Measurements from ENCODE around the gene CSRNP2. TPM values are rescaled to one million over a fixed set of nuclear protein-coding genes. Genes with fewer than 3 reads are reported as not detected.
"Not testable (repeated sequence)": the region's sequence is repeated elsewhere in the genome, so short reads cannot be mapped to it uniquely, and the experiment has no call there.

CSRNP2 gene
- total and polyA plus RNA-seq, 2 donors (not counting 1 experiment from before 2014, with no cell fraction given): 19.8 to 21.4 TPM

GRCh38 chr12:51019927-51020326, 63.5 kb downstream of the CSRNP2 start:
- Histone ChIP-seq H3K9me3 (ENCODE audit: control insufficient read depth, insufficient read depth, low read depth, low read length) (no peaks in the 10 kb centered on the region), H3K4me2 (ENCODE audit: extremely low read depth, insufficient read depth, low read length) (no peak overlapping the region), H3K4me3 (replicated peaks in 1 of 4; ENCODE audit: control extremely low read depth in 1 of 4, insufficient read depth in 1 of 4, low read depth in 3 of 4, low read length in 4 of 4) (no peak overlapping the region), H2AFZ (ENCODE audit: low read length) (no peak overlapping the region), H4K20me1 (ENCODE audit: control insufficient read depth, extremely low read depth, insufficient read depth, low read length) (no peaks in the 10 kb centered on the region), H3K27ac (ENCODE audit: insufficient read depth, low read length) (no peak overlapping the region), H3K79me2 (ENCODE audit: control insufficient read depth, insufficient read depth, low read length) (peaks cover 43% of the 10 kb centered on the region), H3K27me3 (ENCODE audit: control insufficient read depth, insufficient read depth, low read length) (no peaks in the 10 kb centered on the region), H3K4me1 (ENCODE audit: control insufficient read depth, extremely low read depth, insufficient read depth, low read length) (no peaks in the 10 kb centered on the region), H3K36me3 (ENCODE audit: control insufficient read depth, insufficient read depth, low read length) (no peaks in the 10 kb centered on the region), H3K9ac (ENCODE audit: insufficient read depth, low read length) (no peak overlapping the region)
- TF ChIP-seq EZH2 (IDR thresholded peaks at IDR 0.05; ENCODE audit: low read length, missing control alignments): no peak
- TF ChIP-seq CTCF (conservative IDR thresholded peaks at IDR 0.05 in 1 of 2, IDR thresholded peaks at IDR 0.05 in 1 of 2; ENCODE audit: low read depth in 1 of 2, low read length in 2 of 2): no peak
- DNase-seq (ENCODE audit: low read depth in 2 of 2): no peak

- Histone ChIP-seq H4K20me1 (ENCODE audit: control insufficient read depth, extremely low read depth, insufficient read depth, low read length) (no peaks in the 10 kb centered on the region), H3K27me3 (ENCODE audit: control insufficient read depth, insufficient read depth, low read length) (no peaks in the 10 kb centered on the region), H3K4me3 (replicated peaks in 1 of 4; ENCODE audit: control extremely low read depth in 1 of 4, insufficient read depth in 1 of 4, low read depth in 3 of 4, low read length in 4 of 4) (no peak overlapping the region), H3K79me2 (ENCODE audit: control insufficient read depth, insufficient read depth, low read length) (peaks cover 41% of the 10 kb centered on the region), H3K36me3 (ENCODE audit: control insufficient read depth, insufficient read depth, low read length) (no peaks in the 10 kb centered on the region), H3K9me3 (ENCODE audit: control insufficient read depth, insufficient read depth, low read depth, low read length) (no peaks in the 10 kb centered on the region), H2AFZ (ENCODE audit: low read length) (no peak overlapping the region), H3K4me1 (ENCODE audit: control insufficient read depth, extremely low read depth, insufficient read depth, low read length) (no peaks in the 10 kb centered on the region), H3K9ac (ENCODE audit: insufficient read depth, low read length) (no peak overlapping the region), H3K27ac (ENCODE audit: insufficient read depth, low read length) (no peak overlapping the region), H3K4me2 (ENCODE audit: extremely low read depth, insufficient read depth, low read length) (no peak overlapping the region)
- TF ChIP-seq CTCF (conservative IDR thresholded peaks at IDR 0.05 in 1 of 2, IDR thresholded peaks at IDR 0.05 in 1 of 2; ENCODE audit: low read depth in 1 of 2, low read length in 2 of 2): no peak
- TF ChIP-seq EZH2 (IDR thresholded peaks at IDR 0.05; ENCODE audit: low read length, missing control alignments): no peak
- no peak for DNase-seq (ENCODE audit: low read depth in 2 of 2)
Measured at GRCh38 chr12:51018956-51019355, 64.4 kb downstream of the CSRNP2 start.

- H3K9me3 ChIP-seq (ENCODE audit: control insufficient read depth, insufficient read depth, low read depth, low read length): no peaks in the 10 kb centered on the region
- H3K4me1 ChIP-seq (ENCODE audit: control insufficient read depth, extremely low read depth, insufficient read depth, low read length): no peaks in the 10 kb centered on the region
- no peak for DNase-seq (ENCODE audit: low read depth in 2 of 2)
- no peak overlapping the region for H3K27ac ChIP-seq (ENCODE audit: insufficient read depth, low read length)
- H3K9ac ChIP-seq (ENCODE audit: insufficient read depth, low read length): no peak overlapping the region
- H2AFZ ChIP-seq (ENCODE audit: low read length): no peak overlapping the region
- H3K27me3 ChIP-seq (ENCODE audit: control insufficient read depth, insufficient read depth, low read length): no peaks in the 10 kb centered on the region
- no peaks in the 10 kb centered on the region for H3K36me3 ChIP-seq (ENCODE audit: control insufficient read depth, insufficient read depth, low read length)
- TF ChIP-seq EZH2 (IDR thresholded peaks at IDR 0.05; ENCODE audit: low read length, missing control alignments): no peak
- TF ChIP-seq CTCF (conservative IDR thresholded peaks at IDR 0.05 in 1 of 2, IDR thresholded peaks at IDR 0.05 in 1 of 2; ENCODE audit: low read depth in 1 of 2, low read length in 2 of 2): no peak
- H3K4me3 ChIP-seq (replicated peaks in 1 of 4; ENCODE audit: control extremely low read depth in 1 of 4, insufficient read depth in 1 of 4, low read depth in 3 of 4, low read length in 4 of 4): no peak overlapping the region
- no peak overlapping the region for H3K4me2 ChIP-seq (ENCODE audit: extremely low read depth, insufficient read depth, low read length)
- no peaks in the 10 kb centered on the region for H4K20me1 ChIP-seq (ENCODE audit: control insufficient read depth, extremely low read depth, insufficient read depth, low read length)
- H3K79me2 ChIP-seq (ENCODE audit: control insufficient read depth, insufficient read depth, low read length): peaks cover 26% of the 10 kb centered on the region
Measured at GRCh38 chr12:51017452-51017851, 65.9 kb downstream of the CSRNP2 start.

GRCh38 chr12:51014467-51014866, 68.9 kb downstream of the CSRNP2 start:
- not testable (repeated sequence) for H3K27me3 ChIP-seq (ENCODE audit: control insufficient read depth, insufficient read depth, low read length); H3K4me1 ChIP-seq (ENCODE audit: control insufficient read depth, extremely low read depth, insufficient read depth, low read length); DNase-seq (ENCODE audit: low read depth in 2 of 2); H3K9me3 ChIP-seq (ENCODE audit: control insufficient read depth, insufficient read depth, low read depth, low read length); H3K9ac ChIP-seq (ENCODE audit: insufficient read depth, low read length); H3K36me3 ChIP-seq (ENCODE audit: control insufficient read depth, insufficient read depth, low read length); H2AFZ ChIP-seq (ENCODE audit: low read length); H3K4me2 ChIP-seq (ENCODE audit: extremely low read depth, insufficient read depth, low read length); H3K4me3 ChIP-seq (replicated peaks in 1 of 4; ENCODE audit: control extremely low read depth in 1 of 4, insufficient read depth in 1 of 4, low read depth in 3 of 4, low read length in 4 of 4); H3K27ac ChIP-seq (ENCODE audit: insufficient read depth, low read length); H3K79me2 ChIP-seq (ENCODE audit: control insufficient read depth, insufficient read depth, low read length); H4K20me1 ChIP-seq (ENCODE audit: control insufficient read depth, extremely low read depth, insufficient read depth, low read length)

All from fibroblast of lung (primary cell).